Panc1 (cell line): Measurements from ENCODE around the gene OR2B2.

Experiments used
- POLR2AphosphoS5 ChIP-seq: IDR thresholded peaks from 2 replicates; pipeline ENCODE4 v1.6.1; 2012; ENCODE audit warnings: mild to moderate bottlenecking, low read depth, low read length, moderate library complexity
- SIN3A ChIP-seq: IDR thresholded peaks from 2 replicates; pipeline ENCODE4 v1.6.1; 2012; ENCODE audit warnings: low read depth, mild to moderate bottlenecking, low read length, moderate library complexity, borderline replicate concordance; ENCODE audit not compliant: insufficient read depth
- TCF7L2 ChIP-seq: IDR thresholded peaks from 2 replicates; pipeline ENCODE4 v1.6.1; 2011; ENCODE audit warnings: mild to moderate bottlenecking, low read depth, low read length, inconsistent platforms
- TF ChIP-seq, protein P1 (sequence below): fragments of 450-650 bp; IDR thresholded peaks from 2 replicates; pipeline ENCODE4 v1.5.1; 2017; ENCODE audit warnings: mild to moderate bottlenecking
- TF ChIP-seq, protein P2 (sequence below), 2 experiments: IDR thresholded peaks; 2 replicates each; pipeline ENCODE4 v1.6.1; 2011 to 2012; ENCODE audit warnings: low read depth in 2 of 2, control low read depth in 1 of 2, low read length in 1 of 2, mild to moderate bottlenecking in 1 of 2, moderate library complexity in 1 of 2; ENCODE audit not compliant: insufficient read depth in 1 of 2

DNA sequence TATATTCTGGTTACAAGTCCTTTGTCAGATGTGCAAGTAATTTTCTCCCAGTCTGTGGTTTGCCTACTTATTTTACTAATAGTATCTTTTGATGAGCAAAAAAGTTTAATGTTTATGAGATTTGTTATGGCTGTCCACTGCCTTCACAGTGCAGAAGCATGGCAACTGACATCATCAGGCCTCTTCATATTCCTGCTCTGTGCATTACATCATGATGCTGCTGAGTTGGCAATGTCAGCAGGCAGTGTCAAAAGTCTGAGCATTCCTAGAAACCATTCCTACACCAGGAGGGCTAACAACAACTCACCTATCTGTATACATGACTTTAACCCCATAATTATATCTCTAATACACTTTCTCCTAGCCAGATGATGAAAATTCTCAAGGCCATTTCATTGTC lies 10.8 kb upstream of the OR2B2 start:
- TF ChIP-seq, protein P1, sequence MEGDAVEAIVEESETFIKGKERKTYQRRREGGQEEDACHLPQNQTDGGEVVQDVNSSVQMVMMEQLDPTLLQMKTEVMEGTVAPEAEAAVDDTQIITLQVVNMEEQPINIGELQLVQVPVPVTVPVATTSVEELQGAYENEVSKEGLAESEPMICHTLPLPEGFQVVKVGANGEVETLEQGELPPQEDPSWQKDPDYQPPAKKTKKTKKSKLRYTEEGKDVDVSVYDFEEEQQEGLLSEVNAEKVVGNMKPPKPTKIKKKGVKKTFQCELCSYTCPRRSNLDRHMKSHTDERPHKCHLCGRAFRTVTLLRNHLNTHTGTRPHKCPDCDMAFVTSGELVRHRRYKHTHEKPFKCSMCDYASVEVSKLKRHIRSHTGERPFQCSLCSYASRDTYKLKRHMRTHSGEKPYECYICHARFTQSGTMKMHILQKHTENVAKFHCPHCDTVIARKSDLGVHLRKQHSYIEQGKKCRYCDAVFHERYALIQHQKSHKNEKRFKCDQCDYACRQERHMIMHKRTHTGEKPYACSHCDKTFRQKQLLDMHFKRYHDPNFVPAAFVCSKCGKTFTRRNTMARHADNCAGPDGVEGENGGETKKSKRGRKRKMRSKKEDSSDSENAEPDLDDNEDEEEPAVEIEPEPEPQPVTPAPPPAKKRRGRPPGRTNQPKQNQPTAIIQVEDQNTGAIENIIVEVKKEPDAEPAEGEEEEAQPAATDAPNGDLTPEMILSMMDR = no peak
- TF ChIP-seq POLR2AphosphoS5 = no peak
- no peak for TF ChIP-seq SIN3A
- TF ChIP-seq, protein P2, sequence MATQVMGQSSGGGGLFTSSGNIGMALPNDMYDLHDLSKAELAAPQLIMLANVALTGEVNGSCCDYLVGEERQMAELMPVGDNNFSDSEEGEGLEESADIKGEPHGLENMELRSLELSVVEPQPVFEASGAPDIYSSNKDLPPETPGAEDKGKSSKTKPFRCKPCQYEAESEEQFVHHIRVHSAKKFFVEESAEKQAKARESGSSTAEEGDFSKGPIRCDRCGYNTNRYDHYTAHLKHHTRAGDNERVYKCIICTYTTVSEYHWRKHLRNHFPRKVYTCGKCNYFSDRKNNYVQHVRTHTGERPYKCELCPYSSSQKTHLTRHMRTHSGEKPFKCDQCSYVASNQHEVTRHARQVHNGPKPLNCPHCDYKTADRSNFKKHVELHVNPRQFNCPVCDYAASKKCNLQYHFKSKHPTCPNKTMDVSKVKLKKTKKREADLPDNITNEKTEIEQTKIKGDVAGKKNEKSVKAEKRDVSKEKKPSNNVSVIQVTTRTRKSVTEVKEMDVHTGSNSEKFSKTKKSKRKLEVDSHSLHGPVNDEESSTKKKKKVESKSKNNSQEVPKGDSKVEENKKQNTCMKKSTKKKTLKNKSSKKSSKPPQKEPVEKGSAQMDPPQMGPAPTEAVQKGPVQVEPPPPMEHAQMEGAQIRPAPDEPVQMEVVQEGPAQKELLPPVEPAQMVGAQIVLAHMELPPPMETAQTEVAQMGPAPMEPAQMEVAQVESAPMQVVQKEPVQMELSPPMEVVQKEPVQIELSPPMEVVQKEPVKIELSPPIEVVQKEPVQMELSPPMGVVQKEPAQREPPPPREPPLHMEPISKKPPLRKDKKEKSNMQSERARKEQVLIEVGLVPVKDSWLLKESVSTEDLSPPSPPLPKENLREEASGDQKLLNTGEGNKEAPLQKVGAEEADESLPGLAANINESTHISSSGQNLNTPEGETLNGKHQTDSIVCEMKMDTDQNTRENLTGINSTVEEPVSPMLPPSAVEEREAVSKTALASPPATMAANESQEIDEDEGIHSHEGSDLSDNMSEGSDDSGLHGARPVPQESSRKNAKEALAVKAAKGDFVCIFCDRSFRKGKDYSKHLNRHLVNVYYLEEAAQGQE (IDR thresholded peaks at IDR 0.05; ENCODE audit: insufficient read depth in 1 of 2, low read depth in 2 of 2, low read length in 1 of 2) = no peak
- no peak for TF ChIP-seq TCF7L2
